MG63 (cell line): ENCODE data around the gene F10. TPM values are rescaled to one million over a fixed set of nuclear protein-coding genes. Genes with fewer than 3 reads are reported as not detected.
"Not testable (repeated sequence)": the region's sequence is repeated elsewhere in the genome, so short reads cannot be mapped to it uniquely, and the experiment has no call there.

ENCODE experiments used
- DNase-seq: peaks from one replicate; pipeline ENCODE4 v3.0.0-alpha.2; 2020
- H3K27me3 ChIP-seq: fragments of 250-450 bp; sonication (Bioruptor Pico); 2 replicates; pipeline ENCODE4 v1.5.1; 2020; ENCODE audit warnings: mild to moderate bottlenecking, moderate library complexity
- H3K36me3 ChIP-seq: fragments of 250-450 bp; sonication (Bioruptor Pico); 2 replicates; pipeline ENCODE4 v1.5.1; 2020; ENCODE audit warnings: mild to moderate bottlenecking, moderate library complexity
- H3K4me3 ChIP-seq: fragments of 250-450 bp; sonication (Bioruptor Pico); 2 replicates; pipeline ENCODE4 v1.5.1; 2020; ENCODE audit warnings: mild to moderate bottlenecking, moderate library complexity
- H3K9me3 ChIP-seq: fragments of 250-450 bp; sonication (Bioruptor Pico); 2 replicates; pipeline ENCODE4 v1.5.1; 2020; ENCODE audit warnings: mild to moderate bottlenecking, moderate library complexity
- total RNA-seq: library from RNA; depleted of rRNA; stranded (reverse); fragments of >200 nt; shearing (Covaris generic); gene quantifications from 2 replicates; pipeline ENCODE4 v1.2.3, GENCODE V29; 2014; ENCODE audit warnings: low replicate concordance; rRNA removed

Gene F10
- total RNA-seq = not detected in 2 replicates

DNA sequence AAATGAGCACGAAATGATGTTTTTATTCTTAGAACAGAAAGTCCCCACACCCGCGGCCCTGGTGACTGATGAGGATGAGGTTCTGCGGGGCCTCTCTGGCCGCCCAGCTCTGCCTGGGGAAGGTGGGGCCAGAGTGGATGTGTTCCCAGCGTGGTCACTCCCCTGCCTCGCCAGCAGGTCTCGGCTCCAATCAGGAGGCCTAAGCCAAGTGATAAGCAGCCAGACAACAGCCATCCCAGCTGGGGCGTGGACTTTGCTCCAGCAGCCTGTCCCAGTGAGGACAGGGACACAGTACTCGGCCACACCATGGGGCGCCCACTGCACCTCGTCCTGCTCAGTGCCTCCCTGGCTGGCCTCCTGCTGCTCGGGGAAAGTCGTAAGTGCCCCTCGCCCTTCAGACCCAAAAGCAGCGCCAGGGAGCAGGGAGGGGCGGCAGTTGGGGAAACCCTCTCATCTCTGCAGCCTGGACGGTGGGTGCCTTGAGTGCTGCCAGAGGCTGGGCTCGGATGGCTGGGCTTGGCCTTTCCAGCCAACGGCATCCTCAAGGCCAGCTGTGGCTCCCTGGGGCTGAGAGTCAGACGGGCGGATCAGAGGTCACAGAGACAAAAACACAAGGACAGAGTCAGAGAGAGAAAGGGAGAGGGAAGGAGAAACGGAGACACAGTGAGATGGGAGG lies at the start of gene F10:
F10 (plus strand) TSS at position 250 of the 676 bp plus-strand sequence; CDS start at position 307, 57 bp downstream.
- Histone ChIP-seq H3K9me3 (no peaks in the 10 kb centered on the region), H3K4me3 (no peak within 1 kb of the TSS)

DNA sequence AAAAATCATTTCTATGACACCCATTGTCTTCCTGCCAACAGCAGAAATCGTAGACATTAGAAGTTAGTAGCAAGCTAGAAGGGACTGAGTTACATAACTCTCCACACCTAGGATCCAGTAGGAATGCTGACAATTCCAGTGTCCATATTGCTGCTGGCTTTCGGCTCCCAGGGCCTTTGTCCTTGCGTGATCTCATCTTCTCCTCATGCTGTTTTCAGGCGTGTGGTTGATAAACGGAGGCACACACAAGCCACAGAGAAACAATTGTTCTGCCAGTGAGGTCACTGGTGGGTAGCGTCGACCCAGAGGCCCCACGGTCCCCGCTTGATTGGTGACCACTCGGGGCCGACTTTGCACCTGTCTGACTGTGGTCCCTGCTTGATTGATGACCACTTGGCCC lies 48.7 kb upstream of the F10 start:
- no peaks in the 10 kb centered on the region for H3K9me3 ChIP-seq
- H3K4me3 ChIP-seq = no peak overlapping the region
- H3K27me3 ChIP-seq = 0 out of 2 replicates have a peak, but pooled peaks cover 13% of the 10 kb centered on the region
- H3K36me3 ChIP-seq = no peaks in the 10 kb centered on the region
- DNase-seq = no peak

More for the DNA sequence above, at the start of gene F10:
- H3K27me3 ChIP-seq = no peaks in the 10 kb centered on the region
- no peak for DNase-seq
- H3K36me3 ChIP-seq = no peaks in the 10 kb centered on the region

DNA sequence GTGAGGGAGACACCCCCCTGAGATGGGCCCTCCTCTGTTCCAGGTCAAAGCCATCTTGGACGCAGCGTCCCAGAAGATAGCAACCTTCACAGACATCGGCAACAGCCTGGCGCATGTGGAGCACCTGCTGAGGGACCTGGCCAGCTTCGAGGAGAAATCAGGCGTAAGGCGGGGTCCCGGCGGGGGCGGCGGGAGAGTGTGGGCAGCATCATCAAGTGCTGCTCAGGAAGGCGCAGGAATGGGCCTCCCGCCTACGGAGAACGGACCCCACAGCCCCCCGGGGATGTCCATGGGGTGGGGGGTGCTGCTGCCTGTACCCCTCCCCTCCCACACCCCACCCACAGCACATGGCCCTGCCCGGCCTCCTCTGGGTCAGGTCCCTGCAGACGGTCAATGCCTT lies 48.2 kb upstream of the F10 start:
- DNase-seq = no peak
- H3K4me3 ChIP-seq = no peak overlapping the region
- 0 out of 2 replicates have a peak, but pooled peaks cover 13% of the 10 kb centered on the region for H3K27me3 ChIP-seq
- no peaks in the 10 kb centered on the region for H3K9me3 ChIP-seq
- H3K36me3 ChIP-seq = no peaks in the 10 kb centered on the region

DNA sequence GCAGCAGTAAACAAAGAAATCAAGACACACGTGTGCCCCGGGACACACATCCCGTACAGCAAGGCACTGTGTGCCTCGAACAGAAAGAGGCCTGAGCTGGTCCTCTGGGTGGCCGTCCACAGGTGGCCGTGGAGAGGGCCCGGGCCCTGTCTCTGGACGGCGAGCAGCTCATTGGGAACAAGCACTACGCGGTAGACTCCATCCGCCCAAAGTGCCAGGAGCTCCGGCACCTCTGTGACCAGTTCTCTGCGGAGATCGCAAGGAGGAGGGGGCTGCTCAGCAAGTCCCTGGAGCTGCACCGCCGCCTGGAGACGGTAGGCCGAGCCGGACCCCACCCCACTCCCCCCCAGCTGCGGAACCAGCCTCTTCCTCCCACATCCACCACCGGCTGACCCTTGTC lies 47.7 kb upstream of the F10 start:
- H3K27me3 ChIP-seq = 0 out of 2 replicates have a peak, but pooled peaks cover 13% of the 10 kb centered on the region
- no peaks in the 10 kb centered on the region for H3K9me3 ChIP-seq
- DNase-seq = no peak
- H3K4me3 ChIP-seq = no peak overlapping the region
- H3K36me3 ChIP-seq = no peaks in the 10 kb centered on the region

DNA sequence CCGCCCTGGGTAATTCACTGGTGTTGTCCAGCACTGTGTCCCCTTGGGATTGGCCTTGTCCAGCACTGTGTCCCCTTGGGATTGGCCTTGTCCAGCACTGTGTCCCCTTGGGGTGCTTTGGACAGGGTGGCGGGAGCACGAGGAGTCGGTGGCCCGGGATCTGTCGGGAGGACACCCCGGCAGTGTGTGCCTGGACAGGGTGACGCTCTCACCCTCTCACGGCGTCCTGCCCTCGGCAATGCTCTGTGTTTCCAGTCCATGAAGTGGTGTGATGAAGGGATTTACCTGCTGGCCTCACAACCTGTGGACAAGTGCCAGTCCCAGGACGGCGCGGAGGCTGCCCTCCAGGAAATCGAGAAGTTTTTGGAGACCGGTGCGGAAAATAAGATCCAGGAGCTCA lies 46.9 kb upstream of the F10 start:
- no peak overlapping the region for H3K4me3 ChIP-seq
- DNase-seq = no peak
- H3K9me3 ChIP-seq = no peaks in the 10 kb centered on the region
- no peaks in the 10 kb centered on the region for H3K36me3 ChIP-seq
- 0 out of 2 replicates have a peak, but pooled peaks cover 13% of the 10 kb centered on the region for H3K27me3 ChIP-seq

DNA sequence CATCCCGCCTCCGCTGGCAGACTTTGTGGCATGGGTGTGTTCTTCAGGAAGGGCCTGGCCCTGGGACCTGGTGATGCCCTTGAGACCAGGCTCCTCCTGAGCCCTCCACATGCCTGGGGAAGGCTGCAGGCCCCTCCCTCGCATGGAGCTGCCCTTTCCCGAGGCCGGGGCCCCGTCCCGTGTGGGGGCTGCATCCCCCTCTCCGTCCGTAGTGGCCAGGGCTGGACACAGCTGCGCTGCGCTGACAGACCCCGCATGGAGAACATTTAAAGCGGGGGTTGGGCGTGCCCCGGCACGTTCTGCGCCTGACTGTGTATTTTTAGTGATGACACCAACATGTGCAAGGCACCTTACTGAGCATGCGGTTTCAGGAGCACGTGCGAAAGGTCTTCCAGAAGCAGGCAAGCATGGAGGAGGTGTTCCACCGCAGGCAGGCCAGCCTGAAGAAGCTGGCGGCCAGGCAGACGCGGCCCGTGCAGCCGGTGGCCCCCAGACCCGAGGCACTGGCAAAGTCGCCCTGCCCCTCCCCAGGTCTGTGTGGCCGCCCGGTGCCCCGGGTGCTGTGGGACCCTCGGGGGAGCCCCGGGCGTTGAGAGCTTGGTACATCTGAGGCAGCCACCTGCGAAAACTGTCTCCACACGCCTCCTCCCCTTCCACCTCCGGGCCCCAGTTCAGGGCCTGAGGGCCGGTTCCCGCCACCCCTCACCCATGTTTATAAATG lies 45.8 kb upstream of the F10 start:
- no peak for DNase-seq
- H3K4me3 ChIP-seq = no peak overlapping the region
- no peaks in the 10 kb centered on the region for H3K36me3 ChIP-seq
- H3K27me3 ChIP-seq = 0 out of 2 replicates have a peak, but pooled peaks cover 9% of the 10 kb centered on the region
- no peaks in the 10 kb centered on the region for H3K9me3 ChIP-seq

DNA sequence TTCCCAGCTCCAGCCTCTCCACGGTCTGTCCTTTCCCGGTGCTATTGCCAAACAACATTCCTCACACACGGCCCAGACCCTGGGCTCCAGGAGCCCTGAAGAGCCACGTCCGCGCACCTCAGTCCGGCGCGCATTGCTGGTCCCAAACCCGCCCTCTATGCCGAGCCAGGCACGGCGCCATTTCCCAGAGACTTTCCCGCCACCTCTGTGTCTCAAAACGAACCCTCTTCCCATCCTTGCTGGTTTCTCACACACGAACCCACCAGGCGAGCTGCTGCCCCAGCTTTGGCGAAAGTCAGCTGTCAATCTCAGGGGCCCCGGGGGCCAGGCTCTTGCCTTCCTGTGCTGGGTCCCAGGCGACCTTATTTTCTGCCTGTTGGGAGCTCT lies 45.0 kb upstream of the F10 start:
- no peaks in the 10 kb centered on the region for H3K36me3 ChIP-seq
- no peak overlapping the region for H3K4me3 ChIP-seq
- H3K27me3 ChIP-seq = 0 out of 2 replicates have a peak, but pooled peaks cover 2% of the 10 kb centered on the region
- no peak for DNase-seq
- no peaks in the 10 kb centered on the region for H3K9me3 ChIP-seq

DNA sequence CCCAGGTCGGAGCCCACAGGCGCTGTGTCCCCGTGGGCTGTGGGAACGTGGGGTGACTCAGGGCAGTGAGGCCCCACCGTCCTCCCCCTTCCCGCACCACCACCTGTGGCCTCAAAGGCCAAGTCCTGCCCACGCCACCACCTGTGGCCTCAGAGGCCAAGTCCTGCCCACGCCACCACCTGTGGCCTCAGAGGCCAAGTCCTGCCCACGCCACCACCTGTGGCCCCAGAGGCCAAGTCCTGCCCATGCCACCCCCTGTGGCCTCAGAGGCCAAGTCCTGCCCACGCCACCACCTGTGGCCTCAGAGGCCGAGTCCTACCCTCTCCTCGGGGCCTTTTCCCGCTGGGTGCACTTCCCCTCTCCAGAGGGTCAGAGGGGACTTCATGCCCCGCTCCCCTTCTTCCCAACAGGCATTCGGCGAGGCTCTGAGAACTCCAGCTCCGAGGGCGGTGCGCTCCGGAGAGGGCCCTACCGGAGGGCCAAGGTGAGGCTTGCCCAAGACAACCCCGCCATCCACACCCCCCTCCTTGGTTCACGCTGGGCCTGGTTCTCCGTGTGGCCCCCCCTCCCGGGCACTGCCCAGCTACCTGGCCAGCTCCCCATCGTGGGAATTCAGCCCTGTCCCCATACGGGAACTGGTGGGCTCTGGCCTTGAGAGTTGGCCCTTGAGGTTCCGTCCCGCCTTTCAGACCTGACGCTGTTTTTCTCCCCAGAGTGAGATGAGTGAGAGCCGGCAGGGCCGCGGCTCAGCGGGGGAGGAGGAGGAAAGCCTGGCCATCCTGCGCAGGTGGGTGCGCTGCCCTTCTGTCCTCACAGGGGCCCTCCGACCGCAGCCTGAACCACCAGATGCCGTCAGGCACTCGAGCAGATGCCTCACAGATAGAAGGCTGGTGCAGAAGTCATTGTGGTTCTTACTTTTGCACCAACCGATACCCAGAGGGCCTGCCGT lies 44.4 kb upstream of the F10 start:
- DNase-seq = no peak
- H3K36me3 ChIP-seq = no peaks in the 10 kb centered on the region
- H3K4me3 ChIP-seq = no peak overlapping the region
- no peaks in the 10 kb centered on the region for H3K9me3 ChIP-seq
- H3K27me3 ChIP-seq = no peaks in the 10 kb centered on the region

DNA sequence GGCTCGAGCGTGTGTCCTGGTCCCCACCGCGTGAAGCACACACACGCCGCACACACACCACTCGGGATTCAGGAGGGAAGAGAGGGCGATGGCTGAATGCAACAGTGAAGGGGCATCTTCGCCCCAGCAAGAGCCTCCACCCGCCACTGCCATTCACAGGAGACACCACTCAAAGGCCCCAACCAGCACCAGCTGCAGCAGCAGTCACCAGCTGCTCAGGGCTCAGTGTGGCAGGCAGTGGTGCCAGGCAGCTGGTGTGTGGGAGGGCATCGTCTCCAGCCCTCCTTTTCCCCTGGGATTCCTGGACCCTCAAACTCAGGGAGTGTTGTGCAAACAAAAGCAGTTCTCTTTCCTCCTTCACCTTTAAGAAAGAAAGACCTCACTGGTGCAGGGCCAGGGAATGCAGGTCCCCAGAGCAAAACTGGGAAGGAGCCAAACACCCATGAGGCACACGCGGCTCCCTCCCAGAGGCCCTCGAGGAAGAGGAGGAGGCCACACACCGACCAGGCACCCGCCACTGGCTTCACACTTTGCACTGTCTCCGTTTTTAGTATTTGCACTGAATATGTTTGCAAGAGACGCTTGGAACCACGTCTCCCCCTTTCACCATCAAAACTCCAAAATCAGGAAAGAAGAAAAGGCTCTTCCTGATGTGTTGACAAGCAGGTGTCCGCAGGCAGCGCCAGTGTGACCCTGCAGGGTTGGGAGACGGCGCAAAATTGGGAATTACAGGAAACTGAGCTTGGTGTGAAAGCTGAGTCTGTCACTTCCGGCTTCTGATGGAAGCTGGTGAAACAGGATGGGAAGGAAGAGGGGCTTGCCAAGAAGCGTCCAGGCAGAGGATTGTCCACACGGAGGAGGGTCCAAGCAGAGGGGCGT lies 43.5 kb upstream of the F10 start:
- Histone ChIP-seq H3K9me3 (no peaks in the 10 kb centered on the region), H3K36me3 (no peaks in the 10 kb centered on the region), H3K4me3 (no peak overlapping the region), H3K27me3 (no peaks in the 10 kb centered on the region; the same call in 1 of the 2 replicates)
- DNase-seq = no peak

DNA sequence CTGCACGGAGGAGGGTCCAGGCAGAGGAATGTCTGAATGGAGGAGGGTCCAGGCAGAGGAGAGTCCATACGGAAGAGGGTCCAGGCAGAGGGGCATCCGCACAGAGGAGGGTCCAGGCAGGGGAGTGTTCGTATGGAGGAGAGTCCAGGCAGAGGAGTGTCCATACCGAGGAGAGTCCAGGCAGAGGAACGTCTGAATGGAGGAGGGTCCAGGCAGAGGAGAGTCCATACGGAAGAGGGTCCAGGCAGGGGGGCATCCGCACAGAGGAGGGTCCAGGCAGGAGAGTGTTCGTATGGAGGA lies 42.9 kb upstream of the F10 start:
- not testable (repeated sequence) for H3K4me3 ChIP-seq, H3K9me3 ChIP-seq, DNase-seq, H3K27me3 ChIP-seq, H3K36me3 ChIP-seq

DNA sequence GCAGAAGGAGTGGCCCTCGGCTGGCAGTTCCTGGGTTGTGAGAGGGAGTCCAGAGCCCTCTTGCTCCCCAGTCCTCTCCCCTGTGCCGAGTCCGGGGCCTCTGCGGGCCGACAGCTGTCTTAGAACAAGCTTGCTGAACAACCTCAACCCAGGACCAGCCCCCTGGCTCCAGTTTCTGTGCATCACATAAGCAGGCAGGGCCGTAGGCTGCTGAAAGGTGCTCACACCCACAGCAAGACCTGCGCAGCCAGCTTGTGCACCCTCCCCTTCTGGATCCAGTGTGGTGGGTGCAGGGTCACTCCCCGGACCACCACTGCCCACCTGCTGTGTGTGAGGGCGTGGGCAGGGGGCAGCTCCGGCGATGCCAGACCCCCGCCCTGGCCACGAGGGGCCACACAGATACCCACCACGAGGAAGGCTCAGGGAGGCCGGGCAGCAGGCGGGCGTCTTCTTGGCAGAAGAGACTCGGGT lies 42.2 kb upstream of the F10 start:
- Histone ChIP-seq H3K27me3 (no peaks in the 10 kb centered on the region; the same call in 1 of the 2 replicates), H3K36me3 (no peaks in the 10 kb centered on the region)
- DNase-seq = no peak

DNA sequence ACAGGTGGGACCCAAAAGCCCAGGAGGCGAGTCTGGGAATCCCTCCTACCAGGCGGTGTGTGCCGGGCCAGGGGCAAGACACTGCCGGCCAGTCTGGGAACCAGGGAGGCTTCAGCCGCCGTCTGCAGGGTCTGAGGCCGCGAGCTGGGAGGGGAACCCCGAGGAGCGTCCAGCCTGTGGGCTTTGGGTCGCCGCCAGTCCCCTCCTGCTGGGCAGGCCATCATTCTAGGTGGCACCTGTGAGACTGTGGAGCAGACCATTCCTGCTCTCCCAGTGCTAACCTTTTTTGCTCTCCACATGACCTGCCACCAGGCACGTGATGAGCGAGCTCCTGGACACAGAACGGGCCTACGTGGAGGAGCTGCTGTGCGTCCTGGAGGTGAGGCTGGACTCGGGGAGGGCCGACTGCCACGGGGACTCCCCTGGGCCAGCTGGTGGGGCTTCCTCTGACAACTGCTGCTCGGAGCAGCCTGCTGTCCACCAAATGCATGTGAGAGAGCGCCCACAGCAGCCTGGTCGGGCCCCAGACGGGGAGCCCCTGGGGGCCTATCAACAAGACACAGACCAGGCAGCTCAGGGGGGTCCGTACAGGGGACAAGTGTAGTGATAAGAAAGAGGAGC lies 41.6 kb upstream of the F10 start:
- H3K4me3 ChIP-seq = no peak overlapping the region
- no peaks in the 10 kb centered on the region for H3K9me3 ChIP-seq
- no peaks in the 10 kb centered on the region; the same call in 1 of the 2 replicates for H3K27me3 ChIP-seq
- no peaks in the 10 kb centered on the region for H3K36me3 ChIP-seq
- DNase-seq = no peak

More for the DNA sequence above, 42.2 kb upstream of the F10 start:
- Histone ChIP-seq H3K4me3 (no peak overlapping the region), H3K9me3 (no peaks in the 10 kb centered on the region)

DNA sequence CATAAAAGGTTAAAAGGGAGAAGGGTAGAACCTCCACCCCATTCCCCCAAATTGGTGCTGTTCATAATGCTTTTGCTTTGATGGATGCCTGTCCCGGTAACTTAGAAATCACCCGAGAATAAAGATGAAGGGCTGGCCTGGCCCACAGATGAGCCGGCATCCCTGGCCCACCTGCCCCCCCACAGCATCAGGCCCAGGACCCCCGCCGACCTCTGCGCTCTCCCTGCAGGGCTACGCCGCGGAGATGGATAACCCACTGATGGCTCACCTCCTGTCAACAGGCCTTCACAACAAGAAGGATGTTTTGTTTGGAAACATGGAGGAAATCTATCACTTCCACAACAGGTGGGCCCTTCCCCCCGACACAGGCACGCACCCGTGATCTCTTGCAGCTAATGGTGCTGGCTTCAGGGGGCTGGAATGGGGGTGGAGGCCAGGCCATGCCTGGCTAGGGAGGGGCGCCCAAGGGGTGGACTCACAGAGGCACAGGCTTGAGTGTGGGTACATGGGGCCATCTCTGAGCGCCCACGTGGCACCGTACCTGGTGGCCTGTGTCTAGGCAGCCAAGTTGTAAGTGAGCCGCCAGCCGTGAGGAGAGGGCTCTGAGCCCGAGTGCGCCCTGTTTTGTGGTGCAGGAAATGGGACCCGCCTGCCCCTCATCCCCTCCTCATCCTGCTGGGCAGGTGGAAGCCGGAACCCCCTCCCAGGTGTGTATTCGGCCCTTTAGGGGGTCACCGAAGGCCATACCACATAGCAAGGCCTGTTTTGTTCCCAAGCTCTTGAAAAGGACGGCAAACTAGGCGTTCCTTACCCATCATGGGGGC lies 40.2 kb upstream of the F10 start:
- no peaks in the 10 kb centered on the region for H3K36me3 ChIP-seq
- no peaks in the 10 kb centered on the region; the same call in 1 of the 2 replicates for H3K27me3 ChIP-seq
- H3K9me3 ChIP-seq = no peaks in the 10 kb centered on the region
- no peak for DNase-seq
- no peak overlapping the region for H3K4me3 ChIP-seq

DNA sequence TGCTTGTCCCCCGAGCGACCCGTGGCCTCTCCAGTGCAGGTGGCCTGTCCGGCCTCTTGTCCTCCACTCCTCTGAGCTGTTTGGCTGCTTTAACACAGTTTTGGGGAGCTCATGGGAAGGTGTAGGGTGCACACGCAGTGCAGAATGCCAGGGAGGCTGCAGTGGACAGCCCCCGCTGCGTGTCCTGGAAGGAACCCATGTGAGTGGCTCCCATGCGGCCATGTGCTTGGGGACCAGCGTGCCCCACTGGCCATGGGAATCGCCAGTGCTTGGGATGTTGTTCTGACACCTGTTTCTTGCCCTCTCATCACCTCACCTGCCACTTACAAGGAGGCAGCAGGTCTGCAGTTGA lies 39.6 kb upstream of the F10 start:
- DNase-seq = no peak
- H3K27me3 ChIP-seq = no peaks in the 10 kb centered on the region; the same call in 1 of the 2 replicates
- no peak overlapping the region for H3K4me3 ChIP-seq
- no peaks in the 10 kb centered on the region for H3K36me3 ChIP-seq
- H3K9me3 ChIP-seq = no peaks in the 10 kb centered on the region
